Subcutaneous adipose tissue (tissue), 4 donors: Measurements from ENCODE around the gene ZNF407. TPM values are rescaled to one million over a fixed set of nuclear protein-coding genes. Genes with fewer than 3 reads are reported as not detected.

Experiments used
- total RNA-seq, 4 donors: library from RNA; depleted of rRNA; stranded (reverse); fragments of >200 nt; gene quantifications; one replicate each; pipeline ENCODE4 v1.1.0, GENCODE V29; 2016
- TF ChIP-seq, protein P1 (sequence below): fragments of 450-650 bp; IDR thresholded peaks from one replicate; pipeline ENCODE4 v1.5.1; 2016; ENCODE audit warnings: low read depth, mild to moderate bottlenecking, control low read depth, antibody characterized with exemption, moderate library complexity

ZNF407 gene
- total RNA-seq, 4 donors from 2014 or later = 16.0 to 24.3 (median 19.6) TPM

DNA sequence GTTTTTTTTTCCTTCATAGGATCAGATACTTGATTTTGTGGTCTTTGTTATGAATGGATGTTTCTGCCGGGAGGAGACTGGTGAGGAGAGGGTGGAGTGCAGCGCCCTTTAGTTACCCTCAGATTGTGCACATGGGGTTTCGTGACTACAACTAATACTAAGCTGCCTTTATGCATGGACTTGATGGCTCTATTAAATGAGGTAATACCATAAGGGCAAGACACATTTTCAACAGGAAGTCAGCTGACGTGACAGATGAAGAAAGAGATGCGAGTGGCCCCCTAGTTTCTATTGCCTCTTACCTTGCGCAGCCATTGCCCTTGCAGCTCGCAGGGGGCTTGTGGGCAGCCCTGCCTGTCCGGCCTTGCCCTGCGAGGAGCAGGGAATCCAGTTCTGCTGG is 24.4 kb downstream of the ZNF407 start:
- TF ChIP-seq, protein P1, sequence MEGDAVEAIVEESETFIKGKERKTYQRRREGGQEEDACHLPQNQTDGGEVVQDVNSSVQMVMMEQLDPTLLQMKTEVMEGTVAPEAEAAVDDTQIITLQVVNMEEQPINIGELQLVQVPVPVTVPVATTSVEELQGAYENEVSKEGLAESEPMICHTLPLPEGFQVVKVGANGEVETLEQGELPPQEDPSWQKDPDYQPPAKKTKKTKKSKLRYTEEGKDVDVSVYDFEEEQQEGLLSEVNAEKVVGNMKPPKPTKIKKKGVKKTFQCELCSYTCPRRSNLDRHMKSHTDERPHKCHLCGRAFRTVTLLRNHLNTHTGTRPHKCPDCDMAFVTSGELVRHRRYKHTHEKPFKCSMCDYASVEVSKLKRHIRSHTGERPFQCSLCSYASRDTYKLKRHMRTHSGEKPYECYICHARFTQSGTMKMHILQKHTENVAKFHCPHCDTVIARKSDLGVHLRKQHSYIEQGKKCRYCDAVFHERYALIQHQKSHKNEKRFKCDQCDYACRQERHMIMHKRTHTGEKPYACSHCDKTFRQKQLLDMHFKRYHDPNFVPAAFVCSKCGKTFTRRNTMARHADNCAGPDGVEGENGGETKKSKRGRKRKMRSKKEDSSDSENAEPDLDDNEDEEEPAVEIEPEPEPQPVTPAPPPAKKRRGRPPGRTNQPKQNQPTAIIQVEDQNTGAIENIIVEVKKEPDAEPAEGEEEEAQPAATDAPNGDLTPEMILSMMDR = no peak

DNA sequence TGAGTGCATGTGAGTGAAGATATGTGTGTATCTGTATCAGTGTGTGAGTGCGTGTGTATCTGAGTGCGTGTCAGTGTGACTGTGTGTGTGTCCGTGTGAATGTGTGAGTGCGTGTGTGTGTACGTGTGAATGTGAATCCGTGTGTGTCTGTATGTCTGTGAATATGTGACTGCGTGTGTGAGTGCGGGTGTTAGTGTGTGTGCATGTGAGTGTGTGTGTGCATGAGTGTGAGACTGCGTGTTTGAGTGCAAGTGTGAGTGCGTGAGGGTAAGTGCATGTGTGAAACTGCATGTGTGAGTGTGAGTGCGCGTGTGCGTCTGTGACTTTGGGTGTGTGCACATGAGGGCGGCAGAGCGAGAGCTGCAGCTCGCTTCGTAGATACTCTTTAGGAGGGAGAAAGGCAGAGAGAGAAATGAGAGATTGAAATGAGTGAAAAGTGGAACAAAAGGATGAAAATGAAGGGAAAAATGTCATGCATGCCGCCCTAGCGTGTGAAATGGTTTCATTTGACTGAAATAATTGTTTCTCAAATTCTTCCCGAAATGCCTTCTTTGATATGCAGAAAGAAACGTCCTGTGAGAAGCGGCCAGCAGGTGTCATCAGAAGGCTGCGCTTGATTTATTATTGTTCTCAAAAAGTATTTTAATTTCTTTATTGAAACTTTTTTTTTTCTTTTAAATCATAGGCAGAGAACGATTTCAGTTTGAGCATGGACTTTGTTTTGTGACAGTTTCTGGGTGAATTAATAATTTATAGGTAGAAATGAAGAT is 25.6 kb downstream of the ZNF407 start:
- TF ChIP-seq, protein P1 = no peak

- TF ChIP-seq, protein P1 = no peak
Observed at GRCh38 chr18:74624466-74624865, 26.8 kb downstream of the ZNF407 start.

- TF ChIP-seq, protein P1 = no peak
Observed at GRCh38 chr18:74625157-74625556, 27.5 kb downstream of the ZNF407 start.

DNA sequence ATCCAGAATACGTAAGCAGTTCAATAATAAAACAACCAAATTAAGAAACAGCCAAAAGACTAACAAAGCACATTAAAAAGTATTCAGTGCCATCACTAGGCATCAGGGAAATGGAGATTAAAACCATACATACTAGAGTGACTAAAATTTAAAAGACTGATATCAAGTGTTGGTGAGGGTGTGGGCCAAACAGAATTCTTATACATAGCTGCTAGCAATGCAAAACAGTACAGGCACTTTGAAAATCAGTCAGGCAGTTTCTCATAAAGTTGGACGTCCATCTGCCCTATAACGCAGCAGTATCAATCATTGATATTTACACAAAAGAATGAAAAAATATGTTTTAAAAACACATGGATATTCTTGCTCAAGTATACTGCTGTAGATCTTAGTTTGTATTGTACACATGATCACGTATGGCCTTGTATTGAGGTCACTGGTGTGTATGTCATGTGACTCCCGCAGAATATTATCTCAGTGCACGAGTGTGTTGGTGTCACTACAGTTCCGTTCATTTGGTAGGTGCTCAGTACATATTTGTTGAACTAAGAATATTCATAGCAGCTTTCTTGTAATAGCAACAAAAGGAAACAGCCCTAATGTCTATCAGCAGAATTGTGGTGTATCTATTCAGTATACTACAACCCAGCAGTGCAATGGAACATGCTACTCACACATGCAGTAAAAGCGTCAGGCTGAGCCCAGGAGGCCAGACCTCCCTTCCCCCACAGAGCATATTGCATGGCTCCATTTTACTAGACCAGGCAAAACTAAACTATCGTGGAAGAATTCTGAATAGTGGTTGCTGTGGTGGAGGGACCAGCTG is 28.6 kb downstream of the ZNF407 start:
- TF ChIP-seq, protein P1 = no peak

DNA sequence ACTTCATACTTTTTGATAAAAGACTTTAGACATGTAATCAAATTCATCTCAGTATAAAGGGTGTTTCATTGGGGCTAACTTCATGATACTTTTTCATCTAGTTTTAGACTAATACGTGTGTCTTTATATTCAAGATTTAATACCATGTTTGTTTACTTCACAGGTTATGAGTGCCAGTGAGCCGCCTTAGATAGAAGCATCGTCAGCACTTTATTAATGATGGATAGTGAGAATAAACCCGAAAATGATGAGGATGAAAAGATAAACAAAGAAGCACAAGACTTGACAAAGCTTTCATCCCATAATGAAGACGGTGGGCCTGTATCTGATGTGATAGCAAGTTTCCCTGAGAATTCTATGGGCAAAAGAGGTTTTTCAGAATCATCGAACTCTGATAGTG is 33.1 kb downstream of the ZNF407 start:
- TF ChIP-seq, protein P1 = no peak

- TF ChIP-seq, protein P1 = no peak
Observed at GRCh38 chr18:74631212-74631611, 33.5 kb downstream of the ZNF407 start.
